Endometrial microvascular endothelial cells (primary cell): ENCODE measurements around the gene PPP2R5C. TPM values are rescaled to one million over a fixed set of nuclear protein-coding genes. Genes with fewer than 3 reads are reported as not detected.

Experiments
- in situ Hi-C: cut with HindIII; loops from 2 replicates; pipeline ENCODE4 v1.10.0; 2017; ENCODE audit warnings: low sequenced_read_pairs, low pct_unique_long_range_greater_than_20kb; ENCODE audit errors: inconsistent ontology term
- total RNA-seq: library from RNA; depleted of rRNA; stranded (reverse); fragments of >200 nt; gene quantifications from one replicate; pipeline ENCODE4 v1.2.3, GENCODE V29; 2015; ENCODE audit errors: inconsistent ontology term

PPP2R5C gene
- total RNA-seq, 1 donor from 2014 or later: 60.6 TPM

DNA sequence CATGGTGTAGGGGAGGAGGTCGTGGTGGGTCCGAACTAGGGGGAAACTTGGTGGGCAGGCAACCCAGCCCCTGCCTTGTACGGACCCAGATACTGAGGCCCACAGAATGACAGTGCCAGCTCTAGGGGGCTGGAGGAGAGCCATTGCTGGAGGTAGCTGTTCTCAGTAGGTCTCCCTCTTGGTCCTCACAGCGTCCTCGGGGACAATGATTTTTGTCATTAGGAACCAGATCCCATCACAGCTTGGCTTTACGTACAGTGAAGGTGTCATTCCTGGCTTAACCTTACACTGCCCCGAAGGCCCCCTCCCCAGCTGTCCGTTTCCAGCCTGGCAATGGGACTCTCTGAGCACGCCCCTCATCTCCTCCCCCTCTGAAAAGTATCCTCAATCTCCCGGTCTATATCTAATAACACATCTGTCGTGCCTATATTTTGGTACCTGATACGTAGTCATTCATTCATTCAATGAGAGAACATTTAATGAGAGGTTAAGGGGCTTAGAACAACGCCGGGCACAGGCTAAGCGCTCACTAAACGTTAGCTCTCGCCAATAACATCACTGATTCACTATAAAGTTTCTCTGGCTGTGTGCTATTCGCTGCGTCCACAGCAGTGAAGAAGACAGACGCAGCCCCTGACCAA, 202.3 kb downstream of the PPP2R5C start:
- in situ Hi-C loops: no loop called here

DNA sequence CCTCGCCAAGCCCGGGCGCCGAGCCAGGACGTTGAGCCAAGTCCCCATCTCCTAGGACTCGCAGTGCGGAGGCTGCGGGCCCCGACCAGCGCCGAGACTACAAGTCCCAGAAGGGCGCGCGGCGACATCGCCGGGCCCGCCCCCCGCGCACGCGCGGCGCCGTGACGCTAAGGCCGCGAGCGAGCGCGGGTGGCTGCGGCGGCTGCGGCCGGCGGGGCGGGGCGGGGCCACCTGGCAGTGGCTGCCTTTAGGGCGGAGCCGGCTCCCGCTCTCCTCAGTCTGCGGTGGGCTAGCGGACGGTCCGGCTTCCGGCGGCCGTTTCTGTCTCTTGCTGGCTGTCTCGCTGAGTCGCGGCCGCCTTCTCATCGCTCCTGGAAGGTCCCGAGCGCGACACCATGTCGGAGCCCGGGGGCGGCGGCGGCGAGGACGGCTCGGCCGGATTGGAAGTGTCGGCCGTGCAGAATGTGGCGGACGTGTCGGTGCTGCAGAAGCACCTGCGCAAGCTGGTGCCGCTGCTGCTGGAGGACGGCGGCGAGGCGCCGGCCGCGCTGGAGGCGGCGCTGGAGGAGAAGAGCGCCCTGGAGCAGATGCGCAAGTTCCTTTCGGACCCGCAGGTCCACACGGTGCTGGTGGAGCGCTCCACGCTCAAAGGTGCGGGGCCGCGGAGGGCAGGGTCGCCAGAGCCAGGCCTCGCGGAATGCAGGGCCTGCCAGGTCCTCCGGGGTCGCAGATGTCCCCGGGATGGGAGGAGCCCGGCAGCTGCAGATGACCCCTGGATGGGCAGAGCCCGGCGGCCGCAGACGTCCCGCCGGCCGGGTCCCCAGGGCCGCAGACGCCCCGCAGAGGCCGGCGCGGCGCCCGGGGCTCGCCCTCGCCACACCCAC, 203.0 kb downstream of the PPP2R5C start, which contains the start of gene DYNC1H1:
Gene DYNC1H1 (plus strand): TSS at position 277 of the 884 bp plus-strand sequence. CDS start 119 bp downstream, at position 396.
- in situ Hi-C loops: no loop called here

DNA sequence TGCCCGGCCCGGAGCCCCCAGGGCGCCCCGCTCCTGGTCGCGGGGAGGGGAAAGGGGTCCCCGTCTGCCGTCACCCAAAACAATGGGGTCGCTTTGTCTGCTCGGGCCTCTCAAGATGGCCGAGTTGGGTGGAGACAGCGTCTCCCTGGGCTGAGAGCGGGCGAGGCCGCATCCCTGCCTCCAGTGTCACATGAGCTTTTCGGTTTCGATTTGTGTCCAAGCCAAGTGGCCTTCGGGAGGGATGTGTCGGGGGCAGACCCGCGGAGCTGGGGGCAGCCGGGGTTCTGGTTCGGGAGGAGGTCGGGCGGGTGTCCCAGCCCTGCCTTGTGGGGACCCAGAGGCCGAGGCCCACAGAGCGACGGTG, 203.7 kb downstream of the PPP2R5C start:
- in situ Hi-C loops: no loop called here

DNA sequence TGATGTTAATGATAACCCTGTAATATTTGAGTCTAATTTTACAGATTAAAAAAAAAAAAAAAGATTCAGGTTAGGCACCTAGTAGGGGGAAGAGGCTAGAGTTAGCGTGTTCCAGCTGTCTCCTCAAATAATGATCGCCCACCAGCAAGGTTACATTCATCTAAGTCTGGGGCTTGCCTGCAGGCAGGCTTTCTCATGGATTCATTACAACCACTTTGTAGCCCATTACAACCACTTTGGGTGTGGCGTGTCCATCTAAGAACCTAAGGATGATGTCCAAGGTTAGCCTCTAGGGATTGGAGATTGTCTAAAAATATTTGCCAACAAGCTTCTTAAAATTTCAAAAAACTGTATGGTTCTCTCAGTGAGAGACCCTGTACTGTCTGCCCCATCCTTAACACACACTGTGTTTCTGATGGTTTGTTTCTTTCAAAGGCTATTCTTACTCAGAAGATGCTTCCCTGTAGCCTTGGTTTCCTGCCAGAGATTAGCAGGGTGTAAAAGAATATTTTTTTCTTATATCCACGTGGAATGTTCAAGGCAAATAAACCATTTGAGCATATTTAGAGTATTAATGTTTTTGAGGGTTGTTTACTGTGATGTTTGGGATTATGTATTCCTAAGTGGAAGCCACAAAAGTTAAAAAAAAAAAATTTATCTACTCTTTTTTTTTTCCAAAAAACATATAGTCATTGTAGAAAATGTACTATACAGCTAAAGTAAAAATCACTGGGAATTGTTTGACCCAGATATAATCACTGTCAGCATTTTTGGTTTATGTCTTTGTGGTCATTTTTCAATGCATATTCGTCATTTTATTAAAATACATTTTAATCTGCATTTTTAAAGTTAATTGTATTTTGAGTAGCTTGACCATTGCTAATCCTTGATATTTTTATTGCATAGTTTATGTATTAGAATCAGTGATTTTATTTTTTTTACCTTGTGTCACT, 204.5 kb downstream of the PPP2R5C start:
- in situ Hi-C loops: no loop called here

DNA sequence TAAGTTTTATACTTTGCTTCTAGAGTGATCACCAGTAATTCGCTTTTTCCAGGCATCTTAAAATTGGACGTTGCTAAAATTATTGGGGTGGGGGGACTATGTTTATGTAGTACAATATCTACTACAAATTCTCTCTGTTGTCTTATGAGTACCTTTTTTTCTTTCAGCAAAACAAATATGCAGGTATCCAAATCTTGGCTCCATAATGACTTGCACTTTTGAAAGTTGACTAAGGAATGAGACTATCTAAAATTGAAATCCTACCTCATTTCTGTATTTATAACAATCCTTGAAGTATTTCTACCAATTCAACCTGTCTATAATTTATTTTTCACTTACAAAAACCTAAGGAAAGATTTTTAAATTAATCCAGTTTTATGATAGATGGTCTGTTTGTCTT, 205.2 kb downstream of the PPP2R5C start:
- in situ Hi-C loops: no loop called here

DNA sequence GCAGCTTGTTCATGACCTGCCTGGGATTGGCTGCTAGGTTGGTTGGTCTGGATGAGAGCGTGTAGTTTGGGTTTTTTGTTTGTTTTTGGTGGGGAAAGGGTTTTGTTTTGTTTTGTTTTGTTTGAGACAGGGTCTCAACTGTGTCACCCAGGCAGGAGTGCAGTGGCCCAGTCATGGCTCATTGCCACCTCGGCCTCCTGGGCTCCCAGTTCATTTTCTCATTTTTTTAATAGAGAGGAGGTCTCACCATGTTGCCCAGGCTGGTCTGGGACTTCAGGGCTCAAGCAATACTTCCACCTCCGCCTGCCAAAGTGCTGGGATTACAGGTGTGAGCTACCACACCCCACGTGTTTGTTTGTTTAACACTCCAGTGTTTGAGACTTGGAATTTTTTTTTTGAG, 206.7 kb downstream of the PPP2R5C start:
- in situ Hi-C loops: no loop called here

DNA sequence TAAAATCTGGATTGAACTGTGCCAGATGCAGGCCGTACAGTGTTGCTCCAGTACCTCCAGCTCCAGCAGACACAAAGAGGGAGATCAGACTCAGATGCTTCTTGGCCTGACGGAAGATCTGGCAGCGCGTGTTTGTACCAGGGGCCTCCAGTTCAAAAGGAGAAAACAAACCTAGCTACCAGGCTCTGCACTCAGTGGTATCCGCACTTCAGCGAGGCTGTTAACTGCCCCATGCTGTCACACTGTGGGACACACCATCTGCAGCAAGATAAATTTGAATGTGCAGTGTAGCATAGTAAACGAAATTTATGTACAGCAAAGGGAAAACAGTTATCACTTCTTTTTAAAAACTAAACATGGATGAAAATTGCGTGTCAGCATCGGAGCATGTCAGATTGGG, 208.0 kb downstream of the PPP2R5C start:
- in situ Hi-C loops: no loop called here

DNA sequence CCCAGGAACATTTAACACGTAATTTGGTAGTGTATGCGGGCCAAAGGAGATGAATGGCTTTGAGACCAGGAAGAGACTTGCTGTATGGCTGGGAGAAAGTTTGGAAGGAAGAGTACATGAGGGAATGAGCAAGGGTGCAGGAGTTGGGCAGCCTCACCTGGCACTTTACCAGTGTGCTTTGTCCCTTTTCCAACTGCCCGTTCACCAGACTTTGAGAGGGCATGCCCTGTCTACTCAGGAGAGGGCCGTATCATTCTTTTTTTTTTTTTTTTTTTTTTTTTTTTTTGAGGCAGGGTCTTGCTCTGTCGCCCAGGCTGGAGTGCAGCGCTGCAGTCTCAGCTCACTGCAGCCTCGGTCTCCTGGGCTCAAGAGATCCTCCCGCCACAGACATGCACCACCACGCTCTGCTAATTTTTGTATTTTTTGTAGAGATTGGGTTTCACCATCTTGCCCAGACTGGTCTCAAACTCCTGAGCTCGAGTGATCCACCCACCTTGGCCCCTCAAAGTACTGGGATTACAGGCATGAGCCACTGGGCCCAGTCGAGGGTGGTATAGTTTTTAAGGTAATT, 209.4 kb downstream of the PPP2R5C start:
- in situ Hi-C loops: loop anchor here (10.0 kb wide), 1 partner anchor 124 kb away; no protein-coding TSS in a partner anchor

DNA sequence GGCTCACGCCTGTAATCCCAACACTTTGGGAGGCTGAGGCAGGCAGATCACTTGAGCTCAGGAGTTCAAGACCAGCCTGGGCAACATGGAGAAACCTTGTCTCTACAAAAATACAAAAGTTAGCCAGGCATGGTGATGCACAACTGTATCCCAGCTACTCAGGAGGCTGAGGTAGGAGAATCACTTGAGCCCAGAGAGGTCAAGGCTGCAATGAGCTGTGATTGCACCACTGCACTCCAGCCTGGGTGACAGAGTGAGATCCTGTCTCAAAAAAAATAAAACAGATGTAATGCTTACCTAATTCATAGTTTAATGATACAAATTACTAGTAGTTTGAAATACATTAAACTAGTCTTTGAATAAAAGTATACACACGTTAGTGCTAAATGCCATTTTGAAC, 209.9 kb downstream of the PPP2R5C start:
- in situ Hi-C loops: loop anchor here (10.0 kb wide), 1 partner anchor 123 kb away; no protein-coding TSS in a partner anchor

DNA sequence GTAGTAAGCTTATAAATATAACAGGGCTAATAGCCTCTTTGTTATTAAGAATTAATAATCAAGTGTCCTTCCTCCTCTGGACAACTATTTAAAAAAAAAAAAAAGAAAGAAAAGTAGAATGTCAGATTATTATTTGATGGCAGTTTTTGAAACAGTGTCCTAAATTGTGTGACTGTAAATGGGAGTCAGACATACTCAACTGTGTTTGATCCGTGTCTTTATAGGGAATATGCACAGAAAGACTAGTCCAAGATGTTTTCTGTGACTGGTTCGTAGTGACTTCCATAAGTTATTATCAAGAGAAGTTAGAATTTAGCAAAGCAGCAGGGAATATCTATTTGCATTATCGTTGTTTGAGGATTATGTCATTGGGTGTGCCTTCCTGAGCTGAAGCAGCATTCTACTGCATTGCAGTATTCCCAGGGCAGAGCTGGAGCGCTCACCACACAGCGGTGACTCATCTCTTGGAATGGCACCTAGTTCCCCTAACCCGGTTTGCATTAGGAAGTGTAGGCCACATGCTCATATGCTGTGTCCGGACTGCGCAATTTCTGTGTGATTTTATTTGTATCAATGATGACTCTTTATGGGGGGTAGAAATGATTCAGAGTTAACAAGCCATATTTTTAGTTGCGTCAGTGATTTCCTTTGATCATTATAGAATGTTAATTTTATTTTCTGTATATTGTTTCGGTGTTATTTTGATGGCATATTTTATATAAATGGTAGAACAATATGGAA, 210.8 kb downstream of the PPP2R5C start:
- in situ Hi-C loops: loop anchor here (10.0 kb wide), 1 partner anchor 123 kb away; no protein-coding TSS in a partner anchor

DNA sequence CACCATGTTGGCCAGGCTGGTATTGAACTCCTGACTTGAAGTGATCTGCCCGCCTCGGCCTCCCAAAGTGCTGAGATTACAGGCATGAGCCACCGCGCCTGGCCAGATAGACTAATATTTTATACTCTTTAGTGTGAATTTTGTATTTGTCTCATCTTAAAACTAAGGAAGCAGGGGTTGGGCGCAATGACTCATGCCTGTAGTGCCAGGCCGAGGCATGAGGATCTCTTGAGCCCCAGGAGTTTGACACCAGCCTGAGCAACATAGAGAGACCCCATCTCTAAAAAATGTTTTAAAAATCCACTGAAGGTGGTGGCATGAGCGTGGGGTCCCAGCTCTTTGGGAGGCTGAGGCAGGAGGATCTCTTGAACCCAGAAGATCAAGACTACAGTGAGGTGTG, 211.8 kb downstream of the PPP2R5C start:
- in situ Hi-C loops: loop anchor here (10.0 kb wide), 1 partner anchor 121 kb away; no protein-coding TSS in a partner anchor

DNA sequence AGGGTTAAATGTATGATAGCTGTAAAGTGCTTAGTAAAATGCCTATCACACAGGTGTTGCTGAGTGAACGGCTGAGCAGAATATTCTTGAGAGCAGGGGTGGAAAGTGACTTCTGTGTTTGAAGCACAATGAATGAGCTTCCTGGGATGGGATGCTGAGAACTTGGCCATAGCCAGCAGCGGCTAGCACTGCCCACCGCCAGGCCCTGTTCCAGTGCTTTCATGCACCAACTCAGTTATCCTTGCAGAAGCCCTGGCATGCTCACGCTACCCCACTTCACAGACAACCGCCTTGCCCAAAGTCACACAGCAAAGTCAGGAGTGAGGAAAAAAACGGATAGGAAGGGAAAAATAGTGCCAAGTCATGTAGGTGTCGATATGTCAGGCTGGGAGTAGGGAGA, 213.7 kb downstream of the PPP2R5C start:
- in situ Hi-C loops: loop anchor here (10.0 kb wide), 1 partner anchor 120 kb away; no protein-coding TSS in a partner anchor

Other genes with a start within 250 kb of the PPP2R5C start
- gene DIO3, start 200.2 kb upstream of the PPP2R5C start, total RNA-seq: not detected
- gene DYNC1H1, start 202.9 kb downstream of the PPP2R5C start, total RNA-seq: 435 TPM